ENCODE data around the gene RASGRF2. TPM values are rescaled to one million over a fixed set of nuclear protein-coding genes. Genes with fewer than 3 reads are reported as not detected.

RASGRF2 gene
- total and polyA plus RNA-seq, 2 of the 13 experiments (the other 11 are each of a cell fraction or from before 2014, with no cell fraction given) = 23.6 to 29.0 TPM

GRCh38 chr5:80960531-80961375 is 590 bp downstream of the RASGRF2 start (continued):
- TF ChIP-seq ZKSCAN5 (CRISPR knock-in tag; IDR thresholded peaks at IDR 0.05) (no peak), TRAFD1 (CRISPR knock-in tag; IDR thresholded peaks at IDR 0.05; ENCODE audit: borderline replicate concordance) (no peak), ZNF136 (CRISPR knock-in tag; IDR thresholded peaks at IDR 0.05; ENCODE audit: low read depth) (0 out of 2 replicates have a peak, but pooled peaks have one; percentile 51), PHF20 (CRISPR knock-in tag; IDR thresholded peaks at IDR 0.05) (0 out of 2 replicates have a peak, but pooled peaks have one; percentile 4), HNRNPK (IDR thresholded peaks at IDR 0.05; ENCODE audit: low read depth, low read length, poor library complexity, severe bottlenecking) (peak; percentile 63), ZNF574 (CRISPR knock-in tag; IDR thresholded peaks at IDR 0.05) (peak; percentile 61), ETV5 (CRISPR knock-in tag; IDR thresholded peaks at IDR 0.05; ENCODE audit: borderline replicate concordance) (0 out of 2 replicates have a peak, but pooled peaks have one; percentile 13), ZNF232 (CRISPR knock-in tag; IDR thresholded peaks at IDR 0.05; ENCODE audit: borderline replicate concordance) (no peak), ZNF784 (CRISPR knock-in tag; IDR thresholded peaks at IDR 0.05; ENCODE audit: borderline replicate concordance) (peak; percentile 63; the same call in 1 of the 2 replicates), MXD1 (CRISPR knock-in tag; IDR thresholded peaks at IDR 0.05) (peak; percentile 21), AKAP8 (CRISPR knock-in tag; IDR thresholded peaks at IDR 0.05) (no peak), ZNF883 (CRISPR knock-in tag; IDR thresholded peaks at IDR 0.05; ENCODE audit: not compliant biosample characterization) (peak; percentile 87), SRSF1 (optimal IDR thresholded peaks at IDR 0.05; ENCODE audit: low read depth, low read length) (no peak), SKI (IDR thresholded peaks at IDR 0.05; ENCODE audit: partially characterized antibody) (no peak), MTA3 (CRISPR knock-in tag; IDR thresholded peaks at IDR 0.05) (no peak), YY1 (IDR thresholded peaks at IDR 0.05; ENCODE audit: insufficient read depth, insufficient replicate concordance, low read depth, low read length) (peak; percentile 84), ZNF776 (CRISPR knock-in tag; IDR thresholded peaks at IDR 0.05) (0 out of 2 replicates have a peak, but pooled peaks have one; percentile 76), POLR2A (IDR thresholded peaks at IDR 0.05; ENCODE audit: insufficient read depth in 1 of 2, low read depth in 2 of 2, low read length in 2 of 2) (peak in 1 of 2 experiments; percentile 19; a peak in 1 of 4 replicates), ZNF263 (CRISPR knock-in tag; IDR thresholded peaks at IDR 0.05) (no peak)

Measured in HepG2 (cell line).